Ishikawa (cell line): ENCODE measurements around the gene CUEDC1.

Source experiments
- CEBPB ChIP-seq: IDR thresholded peaks from 2 replicates; pipeline ENCODE4 v1.6.1; 2012
- CREB1 ChIP-seq: IDR thresholded peaks from 2 replicates; pipeline ENCODE4 v1.6.1; 2012; ENCODE audit warnings: low read depth
- EGR1 ChIP-seq: IDR thresholded peaks from 2 replicates; pipeline ENCODE4 v1.6.1; 2012
- EP300 ChIP-seq: IDR thresholded peaks from 2 replicates; pipeline ENCODE4 v1.6.1; 2012; ENCODE audit warnings: borderline replicate concordance
- FOXM1 ChIP-seq: IDR thresholded peaks from 2 replicates; pipeline ENCODE4 v1.6.1; 2012; ENCODE audit warnings: low read depth, borderline replicate concordance
- NFIC ChIP-seq: IDR thresholded peaks from 2 replicates; pipeline ENCODE4 v1.6.1; 2012
- RAD21 ChIP-seq: IDR thresholded peaks from 2 replicates; pipeline ENCODE4 v1.6.1; 2012; ENCODE audit warnings: low read depth
- TAF1 ChIP-seq: IDR thresholded peaks from 2 replicates; pipeline ENCODE4 v1.6.1; 2012; ENCODE audit warnings: low read depth, mild to moderate bottlenecking
- TCF12 ChIP-seq: IDR thresholded peaks from 2 replicates; pipeline ENCODE4 v1.6.1; 2012; ENCODE audit warnings: low read depth
- TEAD4 ChIP-seq: IDR thresholded peaks from 2 replicates; pipeline ENCODE4 v1.6.1; 2012
- YY1 ChIP-seq: IDR thresholded peaks from 2 replicates; pipeline ENCODE4 v1.6.1; 2012; ENCODE audit warnings: low read depth
- ZBTB7A ChIP-seq: IDR thresholded peaks from 2 replicates; pipeline ENCODE4 v1.6.1; 2012; ENCODE audit warnings: low read depth
- TF ChIP-seq, protein P1 (sequence below): IDR thresholded peaks from 2 replicates; pipeline ENCODE4 v1.6.1; 2012
- TF ChIP-seq, protein P2 (sequence below): IDR thresholded peaks from 2 replicates; pipeline ENCODE4 v1.6.1; 2012
- TF ChIP-seq, protein P3 (sequence below): IDR thresholded peaks from 2 replicates; pipeline ENCODE4 v1.6.1; 2012; ENCODE audit warnings: low read depth, mild to moderate bottlenecking

Gene CUEDC1

DNA sequence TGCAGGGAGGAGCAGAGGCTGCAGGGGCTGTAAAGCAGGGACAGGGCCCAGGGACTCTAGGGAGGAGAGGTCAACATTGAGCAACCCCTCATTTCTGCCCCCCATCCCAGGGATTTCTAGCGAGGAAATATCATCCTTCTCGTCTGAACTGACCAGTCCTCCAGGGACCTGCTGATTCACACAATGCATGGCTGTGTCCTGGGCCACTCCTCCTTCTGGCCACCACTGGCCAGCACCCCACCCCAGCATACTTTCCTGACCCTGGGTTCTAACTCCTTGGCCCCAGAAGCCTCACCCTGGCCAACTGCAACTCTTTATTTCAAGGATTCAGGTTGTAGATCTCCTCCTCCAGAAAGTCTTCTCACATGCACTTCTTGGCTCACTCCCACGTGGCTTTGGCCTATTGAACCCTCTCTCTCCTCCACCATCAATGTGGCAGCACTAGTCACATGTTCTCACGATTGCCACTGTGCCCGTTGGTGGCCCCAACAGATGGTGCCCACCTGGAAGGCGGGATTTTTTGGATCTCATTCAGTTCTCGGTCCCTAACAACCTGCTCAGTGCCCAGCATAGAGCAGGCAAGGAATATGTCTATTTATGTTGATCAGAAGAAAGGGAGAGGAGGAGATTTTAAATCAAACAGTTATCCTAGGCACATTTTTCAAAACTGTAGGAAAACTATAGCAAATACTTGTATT is 41.5 kb downstream of the CUEDC1 start:
- TF ChIP-seq, protein P1, sequence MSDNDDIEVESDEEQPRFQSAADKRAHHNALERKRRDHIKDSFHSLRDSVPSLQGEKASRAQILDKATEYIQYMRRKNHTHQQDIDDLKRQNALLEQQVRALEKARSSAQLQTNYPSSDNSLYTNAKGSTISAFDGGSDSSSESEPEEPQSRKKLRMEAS, result peak; percentile 82
- TF ChIP-seq, protein P2, sequence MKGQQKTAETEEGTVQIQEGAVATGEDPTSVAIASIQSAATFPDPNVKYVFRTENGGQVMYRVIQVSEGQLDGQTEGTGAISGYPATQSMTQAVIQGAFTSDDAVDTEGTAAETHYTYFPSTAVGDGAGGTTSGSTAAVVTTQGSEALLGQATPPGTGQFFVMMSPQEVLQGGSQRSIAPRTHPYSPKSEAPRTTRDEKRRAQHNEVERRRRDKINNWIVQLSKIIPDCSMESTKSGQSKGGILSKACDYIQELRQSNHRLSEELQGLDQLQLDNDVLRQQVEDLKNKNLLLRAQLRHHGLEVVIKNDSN, result peak; percentile 42
- TF ChIP-seq CEBPB (no peak), TCF12 (peak; percentile 32; the same call in 1 of the 2 replicates), NFIC (no peak), TAF1 (no peak), RAD21 (no peak), FOXM1 (no peak), EGR1 (no peak), ZBTB7A (0 out of 2 replicates have a peak, but pooled peaks have one; percentile 59), TEAD4 (no peak), EP300 (peak; percentile 23; the same call in 1 of the 2 replicates), YY1 (no peak), CREB1 (no peak)
- TF ChIP-seq, protein P3, sequence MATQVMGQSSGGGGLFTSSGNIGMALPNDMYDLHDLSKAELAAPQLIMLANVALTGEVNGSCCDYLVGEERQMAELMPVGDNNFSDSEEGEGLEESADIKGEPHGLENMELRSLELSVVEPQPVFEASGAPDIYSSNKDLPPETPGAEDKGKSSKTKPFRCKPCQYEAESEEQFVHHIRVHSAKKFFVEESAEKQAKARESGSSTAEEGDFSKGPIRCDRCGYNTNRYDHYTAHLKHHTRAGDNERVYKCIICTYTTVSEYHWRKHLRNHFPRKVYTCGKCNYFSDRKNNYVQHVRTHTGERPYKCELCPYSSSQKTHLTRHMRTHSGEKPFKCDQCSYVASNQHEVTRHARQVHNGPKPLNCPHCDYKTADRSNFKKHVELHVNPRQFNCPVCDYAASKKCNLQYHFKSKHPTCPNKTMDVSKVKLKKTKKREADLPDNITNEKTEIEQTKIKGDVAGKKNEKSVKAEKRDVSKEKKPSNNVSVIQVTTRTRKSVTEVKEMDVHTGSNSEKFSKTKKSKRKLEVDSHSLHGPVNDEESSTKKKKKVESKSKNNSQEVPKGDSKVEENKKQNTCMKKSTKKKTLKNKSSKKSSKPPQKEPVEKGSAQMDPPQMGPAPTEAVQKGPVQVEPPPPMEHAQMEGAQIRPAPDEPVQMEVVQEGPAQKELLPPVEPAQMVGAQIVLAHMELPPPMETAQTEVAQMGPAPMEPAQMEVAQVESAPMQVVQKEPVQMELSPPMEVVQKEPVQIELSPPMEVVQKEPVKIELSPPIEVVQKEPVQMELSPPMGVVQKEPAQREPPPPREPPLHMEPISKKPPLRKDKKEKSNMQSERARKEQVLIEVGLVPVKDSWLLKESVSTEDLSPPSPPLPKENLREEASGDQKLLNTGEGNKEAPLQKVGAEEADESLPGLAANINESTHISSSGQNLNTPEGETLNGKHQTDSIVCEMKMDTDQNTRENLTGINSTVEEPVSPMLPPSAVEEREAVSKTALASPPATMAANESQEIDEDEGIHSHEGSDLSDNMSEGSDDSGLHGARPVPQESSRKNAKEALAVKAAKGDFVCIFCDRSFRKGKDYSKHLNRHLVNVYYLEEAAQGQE, result no peak

DNA sequence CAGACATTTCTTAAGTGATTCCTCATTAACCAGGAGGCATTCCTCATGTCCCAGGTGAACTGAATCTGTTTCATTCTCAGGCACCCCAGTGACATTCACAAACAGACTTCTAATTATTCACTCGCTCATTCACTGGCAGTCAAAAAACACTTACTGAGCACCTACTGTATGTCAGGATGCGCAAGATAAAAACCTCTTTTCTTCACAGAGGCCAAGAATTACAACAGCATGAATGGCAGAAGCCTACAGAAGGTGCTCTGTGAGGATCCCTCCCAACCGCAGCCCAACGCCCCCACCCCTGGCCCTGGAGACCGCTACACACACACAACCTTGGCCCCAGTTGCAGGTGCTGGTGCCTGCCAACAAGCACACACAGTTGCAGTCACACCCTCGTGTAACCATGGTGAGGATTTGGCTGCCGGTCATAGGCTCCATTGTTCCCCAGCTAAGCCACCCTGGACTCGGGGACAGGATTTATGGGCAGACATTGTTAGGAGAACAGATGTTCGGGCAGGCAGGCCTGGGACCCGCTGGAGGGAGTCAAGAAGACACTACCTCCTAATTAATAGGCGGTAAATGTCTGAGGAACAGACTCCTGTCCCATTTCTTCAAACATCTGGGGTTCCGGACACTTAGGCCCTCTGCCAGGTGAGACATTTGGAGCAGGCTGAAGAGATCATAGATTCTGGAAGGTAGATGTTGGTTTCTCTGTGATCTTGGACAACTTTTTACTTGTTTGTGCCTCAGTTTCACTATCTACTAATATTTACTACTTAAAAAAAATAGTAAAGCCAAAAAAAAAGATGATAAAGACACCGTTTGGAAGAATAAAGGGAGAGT is 43.2 kb downstream of the CUEDC1 start:
- no peak for TF ChIP-seq RAD21
- TF ChIP-seq, protein P1, result peak; percentile 43; the same call in 1 of the 2 replicates
- TF ChIP-seq, protein P2, result no peak
- TF ChIP-seq EP300, result peak; percentile 83; the same call in 1 of the 2 replicates
- peak; percentile 77; the same call in 1 of the 2 replicates for TF ChIP-seq YY1
- TF ChIP-seq TCF12, result peak; percentile 93
- TF ChIP-seq CREB1, result no peak
- TF ChIP-seq CEBPB, result no peak
- TF ChIP-seq EGR1, result no peak
- TF ChIP-seq FOXM1, result peak; percentile 59; the same call in 1 of the 2 replicates
- TF ChIP-seq TEAD4, result peak; percentile 44; the same call in 1 of the 2 replicates
- peak; percentile 96 for TF ChIP-seq NFIC
- TF ChIP-seq TAF1, result no peak
- TF ChIP-seq, protein P3, result no peak
- TF ChIP-seq ZBTB7A, result no peak; the same call in 1 of the 2 replicates

DNA sequence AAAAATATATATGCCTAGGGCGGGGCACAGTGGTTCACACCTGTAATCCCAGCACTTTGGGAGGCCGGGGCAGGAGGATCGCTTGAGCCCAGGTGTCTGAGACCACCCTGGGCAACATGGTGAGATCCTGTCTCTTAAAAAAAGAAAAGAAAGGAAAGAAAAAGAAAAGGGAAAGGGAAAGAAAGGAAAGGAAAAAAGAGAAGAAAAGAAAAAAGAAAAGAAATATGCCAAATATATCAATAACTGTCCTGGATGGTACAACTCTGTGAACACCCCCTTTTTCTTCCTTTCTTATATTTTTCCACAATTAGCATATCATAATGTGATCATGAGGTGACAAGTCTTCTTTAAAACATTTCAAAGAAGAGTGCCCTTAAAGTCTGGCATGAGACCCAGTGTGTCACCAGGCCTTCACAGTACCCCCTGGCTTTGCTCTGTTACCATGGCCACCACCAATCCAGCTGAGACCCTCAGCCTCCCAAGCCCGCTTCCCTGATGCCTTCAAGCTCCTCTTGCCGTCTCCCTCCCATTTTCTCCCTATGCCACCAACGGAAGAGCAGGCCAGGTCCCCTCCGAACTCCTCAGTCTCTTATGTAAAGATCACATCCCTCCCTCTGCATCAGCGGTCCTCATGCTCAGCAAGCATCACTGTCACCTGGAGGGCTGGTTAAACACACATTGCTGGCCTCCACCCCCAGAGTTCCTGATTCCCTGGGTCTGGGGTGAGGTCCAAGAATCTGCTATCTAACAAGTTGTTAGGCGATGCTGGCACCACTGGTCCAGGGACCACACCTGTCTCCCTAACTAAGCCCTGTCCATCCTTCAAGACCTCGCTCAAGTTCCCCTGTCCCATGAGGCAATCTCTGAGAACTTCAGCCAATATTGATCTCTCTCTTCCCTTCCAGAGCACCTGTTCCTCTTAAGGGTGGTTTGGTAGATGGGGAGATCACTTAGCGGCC is 44.5 kb downstream of the CUEDC1 start:
- TF ChIP-seq, protein P1, result no peak
- TF ChIP-seq EGR1 (no peak), CREB1 (no peak), RAD21 (no peak), FOXM1 (no peak), TEAD4 (no peak), NFIC (no peak), YY1 (no peak), TCF12 (no peak), TAF1 (no peak), ZBTB7A (no peak), CEBPB (no peak), EP300 (no peak)
- TF ChIP-seq, protein P3, result no peak
- TF ChIP-seq, protein P2, result no peak
